ENCODE results near the gene TRPV2.

TRPV2 gene

DNA sequence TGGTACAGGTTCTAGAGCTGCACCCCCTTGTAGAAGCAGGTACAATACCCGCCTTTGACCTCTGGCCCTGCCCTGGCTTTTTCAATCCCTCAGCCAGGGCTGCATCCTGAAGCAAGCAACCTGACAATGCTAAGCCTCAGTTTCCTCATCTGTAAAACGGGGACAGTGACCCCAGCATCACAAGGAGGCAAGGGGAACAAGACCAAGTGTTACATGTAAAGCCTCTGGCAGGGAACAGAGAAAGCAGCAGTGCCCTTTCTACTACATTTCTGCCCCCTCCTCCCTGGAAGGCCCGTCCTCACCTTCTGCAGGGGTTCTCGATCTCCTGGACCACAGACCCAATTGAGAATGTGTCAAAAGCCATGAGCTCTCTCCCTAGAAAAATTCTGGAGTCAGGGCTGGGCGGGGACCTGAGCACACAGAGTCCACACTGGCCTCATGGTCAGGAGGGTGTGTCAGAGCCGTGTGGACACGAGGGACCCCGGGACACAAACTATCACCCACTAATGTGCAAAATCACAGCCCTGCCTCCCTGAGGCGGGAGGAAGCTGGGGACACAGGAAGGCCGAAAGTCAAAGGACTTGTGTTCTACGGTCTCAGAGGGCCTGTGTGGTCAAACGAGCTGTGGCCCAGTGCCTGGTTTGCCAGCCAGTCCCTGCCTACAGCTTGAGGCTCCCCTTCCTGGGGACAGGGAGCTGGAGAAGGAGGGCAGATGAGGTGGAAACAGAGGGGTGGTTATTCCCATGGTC is 49.1 kb downstream of the TRPV2 start:
- no peak overlapping the region for H3K4me3 ChIP-seq (ENCODE audit: low read depth, low read length)
- TF ChIP-seq CTCF (IDR thresholded peaks at IDR 0.05; ENCODE audit: low read depth, low read length), result no peak
- DNase-seq (ENCODE audit: low read depth), result no peak

DNA sequence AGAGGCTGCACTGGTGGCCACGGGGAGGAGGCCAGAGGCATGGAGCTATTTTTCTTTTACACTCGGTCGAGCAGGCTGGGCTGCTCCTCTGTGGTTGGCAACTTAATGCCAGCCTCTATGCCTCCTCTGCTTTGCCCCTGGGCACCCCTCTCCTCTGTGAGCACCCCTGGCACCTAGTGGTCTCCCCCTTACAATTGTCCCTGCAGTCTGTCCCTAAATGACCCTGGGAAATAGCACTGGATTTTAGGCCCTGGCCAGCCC is 49.6 kb downstream of the TRPV2 start:
- no peak overlapping the region for H3K4me3 ChIP-seq (ENCODE audit: low read depth, low read length)
- DNase-seq (ENCODE audit: low read depth), result no peak
- TF ChIP-seq, protein P1, sequence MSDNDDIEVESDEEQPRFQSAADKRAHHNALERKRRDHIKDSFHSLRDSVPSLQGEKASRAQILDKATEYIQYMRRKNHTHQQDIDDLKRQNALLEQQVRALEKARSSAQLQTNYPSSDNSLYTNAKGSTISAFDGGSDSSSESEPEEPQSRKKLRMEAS (IDR thresholded peaks at IDR 0.05; ENCODE audit: low read depth, low read length), result no peak
- no peak for TF ChIP-seq CTCF (IDR thresholded peaks at IDR 0.05; ENCODE audit: low read depth, low read length)
- no peak for TF ChIP-seq MYC (IDR thresholded peaks at IDR 0.05; ENCODE audit: low read depth, low read length)
- no peak for TF ChIP-seq POLR2A (IDR thresholded peaks at IDR 0.05; ENCODE audit: extremely low read depth, insufficient read length)

GRCh38 chr17:16465861-16466338 is 50.5 kb downstream of the TRPV2 start:
- DNase-seq (ENCODE audit: low read depth), result no peak
- no peak for TF ChIP-seq CTCF (IDR thresholded peaks at IDR 0.05; ENCODE audit: low read depth, low read length)
- no peak for TF ChIP-seq MYC (IDR thresholded peaks at IDR 0.05; ENCODE audit: low read depth, low read length)
- TF ChIP-seq, protein P1 (IDR thresholded peaks at IDR 0.05; ENCODE audit: low read depth, low read length), result no peak
- no peak for TF ChIP-seq POLR2A (IDR thresholded peaks at IDR 0.05; ENCODE audit: extremely low read depth, insufficient read length)
- no peak overlapping the region for H3K4me3 ChIP-seq (ENCODE audit: low read depth, low read length)

GRCh38 chr17:16466407-16466806 is 51.0 kb downstream of the TRPV2 start:
- H3K4me3 ChIP-seq (ENCODE audit: low read depth, low read length), result no peak overlapping the region
- TF ChIP-seq CTCF (IDR thresholded peaks at IDR 0.05; ENCODE audit: low read depth, low read length), result no peak
- no peak for TF ChIP-seq MYC (IDR thresholded peaks at IDR 0.05; ENCODE audit: low read depth, low read length)
- TF ChIP-seq POLR2A (IDR thresholded peaks at IDR 0.05; ENCODE audit: extremely low read depth, insufficient read length), result no peak
- TF ChIP-seq, protein P1 (IDR thresholded peaks at IDR 0.05; ENCODE audit: low read depth, low read length), result no peak
- DNase-seq (ENCODE audit: low read depth), result no peak

- TF ChIP-seq CTCF (IDR thresholded peaks at IDR 0.05; ENCODE audit: low read depth, low read length), result no peak
- TF ChIP-seq MYC (IDR thresholded peaks at IDR 0.05; ENCODE audit: low read depth, low read length), result no peak
- TF ChIP-seq, protein P1 (IDR thresholded peaks at IDR 0.05; ENCODE audit: low read depth, low read length), result no peak
- no peak for TF ChIP-seq POLR2A (IDR thresholded peaks at IDR 0.05; ENCODE audit: extremely low read depth, insufficient read length)
- no peak for DNase-seq (ENCODE audit: low read depth)
- H3K4me3 ChIP-seq (ENCODE audit: low read depth, low read length), result no peak overlapping the region
These were observed 51.7 kb downstream of the TRPV2 start for GRCh38 chr17:16467044-16467443.

- no peak for TF ChIP-seq POLR2A (IDR thresholded peaks at IDR 0.05; ENCODE audit: extremely low read depth, insufficient read length)
- TF ChIP-seq, protein P1 (IDR thresholded peaks at IDR 0.05; ENCODE audit: low read depth, low read length), result no peak
- no peak for TF ChIP-seq MYC (IDR thresholded peaks at IDR 0.05; ENCODE audit: low read depth, low read length)
- TF ChIP-seq CTCF (IDR thresholded peaks at IDR 0.05; ENCODE audit: low read depth, low read length), result no peak
These were observed 52.5 kb downstream of the TRPV2 start for GRCh38 chr17:16467886-16468285.

More at GRCh38 chr17:16467886-16468285, 52.5 kb downstream of the TRPV2 start:
- no peak overlapping the region for H3K4me3 ChIP-seq (ENCODE audit: low read depth, low read length)
- no peak for DNase-seq (ENCODE audit: low read depth)

Measured in NB4 (cell line).